MM.1S (cell line): Measurements from ENCODE around the gene CA10.

Experiments
- CTCF ChIP-seq: fragments of 300-600 bp; sonication (generic); IDR thresholded peaks from 2 replicates; pipeline ENCODE4 v1.5.1; 2016; ENCODE audit warnings: antibody characterized with exemption, low read length, mixed read lengths
- EZH2 ChIP-seq: fragments of 300-600 bp; sonication (generic); optimal IDR thresholded peaks from 2 replicates; pipeline ENCODE3; 2017; ENCODE audit warnings: low read depth, mild to moderate bottlenecking, antibody characterized with exemption, low read length, mixed read lengths

DNA sequence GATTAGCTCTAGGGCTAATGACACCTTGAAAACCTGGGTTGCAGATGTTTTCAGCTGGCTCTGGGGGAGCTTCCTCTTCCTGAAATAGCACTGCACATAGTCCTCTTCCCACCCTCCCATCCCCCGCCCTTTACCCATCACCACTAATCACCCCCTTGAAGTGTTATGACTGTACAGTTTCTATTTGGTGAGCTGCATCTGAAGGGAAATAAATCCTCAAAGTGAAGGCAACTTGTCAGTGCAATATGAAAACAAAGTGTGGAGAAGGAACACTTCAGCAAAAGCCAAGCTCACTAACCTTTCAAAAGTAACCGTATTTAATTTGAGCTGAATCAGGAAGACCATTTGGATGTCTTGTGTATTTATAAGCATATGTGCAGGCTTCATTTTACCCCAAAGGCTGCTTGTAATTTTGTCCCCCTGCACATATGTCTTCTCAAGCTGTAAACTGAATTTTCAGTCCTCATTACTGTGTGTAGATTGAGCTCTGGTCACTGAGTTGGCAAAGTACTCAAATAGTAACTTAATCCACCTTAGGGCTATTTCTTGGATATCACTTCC is 44.1 kb upstream of the CA10 start:
- no peak for TF ChIP-seq CTCF
- TF ChIP-seq EZH2: no peak
